GM19193 (cell line): Measurements from ENCODE around the gene SH2D5.

ENCODE experiments used
- POLR2A ChIP-seq: IDR thresholded peaks from 4 replicates; pipeline ENCODE4 v1.6.1; 2011; ENCODE audit not compliant: insufficient read depth, insufficient read length; ENCODE audit errors: extremely low read depth

Gene SH2D5

DNA sequence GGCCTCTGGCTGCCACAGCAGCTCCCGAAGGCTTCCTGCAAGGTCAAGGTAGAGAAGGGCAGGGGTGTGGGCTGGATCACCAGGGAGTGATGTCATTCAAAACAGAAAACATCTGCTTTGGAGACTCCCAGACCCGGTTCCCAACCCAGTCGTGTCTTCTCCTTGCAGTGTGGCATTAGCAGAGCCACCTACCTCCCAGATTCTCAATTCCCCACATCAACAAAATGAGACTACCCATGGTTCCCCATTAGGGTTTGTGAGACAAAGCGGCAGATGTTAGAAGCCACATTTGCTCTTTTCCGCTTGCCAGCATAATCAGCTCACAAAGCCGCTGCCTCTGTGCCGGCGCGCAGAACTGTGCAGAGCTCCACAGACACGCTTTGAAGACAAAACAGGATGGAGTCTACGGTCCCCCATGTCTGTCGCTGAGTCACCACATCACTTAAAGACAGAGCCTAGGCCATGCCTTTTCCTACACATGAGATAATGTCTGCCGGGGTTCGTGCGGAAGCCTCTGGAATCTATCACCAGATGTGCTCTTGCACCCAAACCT, 27.2 kb downstream of the SH2D5 start:
- TF ChIP-seq POLR2A: no peak

DNA sequence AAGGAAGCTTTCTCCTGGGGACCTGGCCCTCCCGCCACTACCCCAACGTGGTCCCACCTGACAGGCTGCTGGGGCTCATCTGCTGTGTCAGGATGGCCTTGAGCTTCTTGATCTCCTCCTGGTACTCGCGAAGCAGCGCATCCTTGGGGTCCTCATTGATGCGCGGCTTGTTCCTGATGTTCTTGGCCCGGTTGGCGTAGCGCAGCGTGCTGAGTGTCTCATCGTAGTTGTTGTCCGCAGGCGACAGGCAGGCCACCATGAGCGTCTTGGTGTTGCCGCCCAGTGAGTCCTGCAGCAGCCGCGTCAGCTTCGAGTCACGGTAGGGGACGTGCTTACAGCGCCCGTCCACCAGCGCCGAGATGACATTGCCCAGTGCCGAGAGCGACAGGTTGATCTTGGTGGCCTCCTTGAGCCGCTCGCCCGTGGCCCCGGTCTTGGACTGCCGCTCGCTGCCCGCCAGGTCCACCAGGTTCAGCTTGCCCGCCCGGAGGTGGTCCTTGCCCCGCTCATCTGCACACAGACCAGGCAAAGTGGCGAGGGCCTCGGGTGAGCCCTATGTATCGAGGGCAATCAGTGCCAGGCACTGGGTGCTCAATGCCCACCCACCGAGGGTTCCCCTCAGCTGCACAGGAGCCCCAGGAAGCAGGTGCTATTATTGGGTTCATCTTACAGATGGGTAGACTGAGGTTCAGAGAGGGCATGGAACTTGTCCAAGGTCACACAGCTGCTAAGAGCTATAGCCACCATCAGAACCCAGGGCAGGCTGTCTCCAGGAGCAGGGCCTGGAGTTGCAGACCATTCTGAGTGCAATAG, 27.9 kb downstream of the SH2D5 start:
- TF ChIP-seq POLR2A: no peak

DNA sequence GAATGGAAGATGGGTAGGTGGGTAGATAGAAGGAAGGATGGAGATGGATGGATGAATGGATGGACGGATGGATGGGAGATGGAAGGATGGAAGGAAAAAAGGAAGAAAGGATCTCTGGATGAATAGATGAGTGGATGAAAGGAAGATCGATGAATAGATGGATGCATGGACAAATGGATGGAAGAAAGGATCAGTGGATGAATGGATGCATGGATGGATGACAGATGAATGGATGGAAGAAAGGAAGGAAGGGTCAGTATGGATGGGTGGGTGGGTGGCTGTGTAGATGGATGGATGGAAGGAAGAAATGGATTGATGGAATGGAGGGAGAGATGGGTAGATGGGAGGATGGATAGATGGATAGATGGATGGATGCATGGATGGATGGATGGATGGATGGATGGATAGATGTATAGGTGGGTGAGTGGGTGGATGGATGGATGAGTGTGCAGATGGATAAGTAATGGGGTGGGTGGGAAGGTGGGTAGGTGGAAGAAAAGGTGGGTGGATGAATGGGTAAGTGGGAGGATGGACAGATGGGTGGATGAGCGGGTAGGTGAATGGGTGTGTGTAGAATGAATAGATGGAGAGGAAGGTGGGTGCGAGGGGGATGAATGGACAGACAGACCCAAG, 29.3 kb downstream of the SH2D5 start:
- no peak for TF ChIP-seq POLR2A

DNA sequence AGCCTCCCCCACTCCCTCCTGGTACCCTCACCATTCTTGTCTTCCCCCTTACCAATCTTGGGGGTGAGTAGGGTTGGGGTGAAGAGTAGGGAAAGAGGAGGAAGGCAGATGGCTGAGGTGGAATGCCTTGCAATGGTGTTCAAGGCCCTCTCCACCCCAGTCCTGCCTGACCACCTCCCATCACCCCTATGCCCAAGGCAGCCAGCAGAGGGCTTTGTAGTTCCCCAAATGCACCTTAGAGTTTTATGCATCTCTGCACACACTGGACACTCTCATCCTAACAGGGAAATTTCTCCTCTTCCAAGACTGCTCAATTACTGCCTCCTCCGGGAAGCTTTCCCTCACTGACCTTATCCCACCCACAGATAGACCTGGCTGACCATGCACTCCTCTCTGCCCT, 30.1 kb downstream of the SH2D5 start:
- TF ChIP-seq POLR2A: no peak

DNA sequence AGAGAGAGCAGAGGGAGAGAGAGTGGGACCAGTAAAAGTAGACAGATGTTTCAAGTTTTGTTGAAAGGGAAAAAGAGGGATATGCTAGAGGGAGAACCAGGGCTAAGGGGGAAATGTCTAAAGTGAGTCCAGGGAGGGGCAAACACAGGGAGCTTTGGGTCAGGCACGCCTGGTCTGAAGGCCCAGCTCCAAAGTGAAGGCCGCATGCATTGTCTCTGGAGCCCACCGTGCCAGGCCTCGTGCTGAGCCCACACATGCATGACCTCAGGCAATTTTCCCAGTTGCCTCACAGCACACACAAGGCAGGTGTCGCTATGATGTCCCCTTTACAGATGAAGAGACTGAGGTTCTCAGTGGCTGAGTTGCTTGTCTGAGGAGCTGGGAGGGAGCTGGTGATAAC, 30.7 kb downstream of the SH2D5 start:
- TF ChIP-seq POLR2A: no peak

DNA sequence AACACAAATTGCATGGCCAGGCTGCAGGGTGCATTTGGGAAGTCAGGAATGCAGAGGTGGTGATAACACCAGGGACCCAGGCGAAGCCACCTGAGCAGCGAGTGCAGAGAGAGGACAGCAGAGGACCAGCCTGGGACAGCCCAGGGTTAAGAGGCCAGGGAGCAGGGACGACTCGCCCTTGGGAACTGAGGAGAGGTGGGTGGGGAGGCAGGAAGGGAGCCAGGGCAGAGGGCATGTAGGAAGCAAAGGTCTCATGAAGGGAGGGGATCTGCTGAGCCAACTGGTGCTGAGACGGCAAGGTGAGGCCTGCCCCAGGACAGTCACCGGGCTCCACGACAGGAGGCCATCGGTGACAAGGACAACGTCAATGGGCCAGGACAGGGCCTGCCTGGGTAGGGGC, 31.1 kb downstream of the SH2D5 start:
- TF ChIP-seq POLR2A: no peak

DNA sequence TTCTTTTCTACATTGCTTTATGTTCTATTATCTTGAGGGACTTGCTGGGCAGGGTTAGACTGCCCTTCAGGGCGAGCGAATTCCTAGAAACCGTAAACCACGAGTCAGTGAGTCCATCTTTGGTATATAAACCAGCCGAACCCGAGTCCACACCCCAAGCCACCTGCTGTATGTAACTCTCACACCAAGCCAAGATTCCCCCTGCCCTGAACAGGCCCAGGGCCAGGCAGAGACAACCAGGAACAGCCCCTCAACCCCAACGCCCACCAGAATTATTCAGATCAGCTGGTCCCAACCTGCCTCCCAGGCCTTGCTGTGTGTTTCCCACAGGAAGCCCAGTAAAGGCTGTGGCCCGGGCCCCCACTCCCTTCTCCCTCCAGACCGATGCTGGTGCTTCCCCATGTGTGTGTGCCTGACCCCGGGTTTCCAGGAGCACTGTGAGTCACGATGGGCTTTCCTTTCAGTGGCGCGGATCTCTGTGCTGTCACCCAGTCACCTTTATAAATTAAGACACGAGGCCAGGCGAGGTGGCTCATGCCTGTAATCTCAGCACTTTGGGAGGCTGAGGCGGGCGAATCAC, 31.8 kb downstream of the SH2D5 start:
- no peak for TF ChIP-seq POLR2A

DNA sequence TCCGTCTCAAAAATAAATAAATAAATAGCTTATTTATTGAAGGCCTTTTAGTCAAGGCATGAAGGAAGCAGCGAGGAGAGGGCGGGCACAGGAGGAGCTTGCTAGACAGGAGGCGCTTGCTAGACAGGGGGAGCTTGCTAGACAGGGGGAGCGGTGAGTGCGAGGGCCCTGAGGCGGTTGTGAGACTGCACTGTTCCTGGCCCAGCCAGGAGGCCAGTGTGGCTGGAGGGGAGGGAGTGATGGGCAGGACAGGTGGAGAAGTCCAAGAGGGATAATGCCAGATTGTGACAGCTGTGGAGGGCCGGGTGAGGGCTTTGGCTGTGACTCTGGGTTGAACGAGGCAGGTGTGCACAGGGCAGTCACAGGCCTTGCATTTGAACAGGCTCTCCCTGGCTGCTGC, 32.9 kb downstream of the SH2D5 start:
- no peak for TF ChIP-seq POLR2A

DNA sequence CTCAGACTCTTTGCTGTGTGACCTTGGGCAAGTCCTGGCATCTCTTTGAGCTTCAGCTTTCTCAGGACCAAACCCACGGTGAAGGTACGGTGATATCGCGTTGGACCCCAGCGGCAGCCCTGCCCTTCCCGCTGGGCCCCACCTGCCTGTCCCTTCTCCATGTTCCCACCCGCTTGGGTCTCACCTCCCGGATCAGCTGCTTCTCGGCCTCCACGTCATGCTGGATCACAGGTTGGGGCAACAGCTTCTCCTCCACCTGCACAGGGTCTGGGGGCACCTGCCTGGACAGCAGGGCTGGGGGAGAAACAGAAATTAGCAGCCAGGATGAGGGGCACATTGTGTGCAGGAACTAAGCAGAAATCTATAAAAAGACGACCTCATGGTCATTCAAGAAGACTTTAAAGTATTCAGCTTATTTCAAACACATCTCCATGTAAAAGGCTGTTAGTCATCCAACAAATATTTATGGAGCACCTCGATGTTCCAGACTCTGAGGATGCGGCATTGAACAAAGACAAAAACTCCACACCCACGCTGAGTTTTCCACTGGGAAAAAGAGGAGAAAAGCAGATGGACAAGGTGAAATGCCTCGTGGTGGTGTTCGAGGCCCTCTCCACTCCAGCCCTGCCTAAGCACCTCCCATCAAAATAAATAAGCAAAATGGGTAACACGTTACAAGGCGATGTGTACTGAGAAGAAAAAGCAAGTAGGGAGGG, 34.1 kb downstream of the SH2D5 start:
- no peak for TF ChIP-seq POLR2A

DNA sequence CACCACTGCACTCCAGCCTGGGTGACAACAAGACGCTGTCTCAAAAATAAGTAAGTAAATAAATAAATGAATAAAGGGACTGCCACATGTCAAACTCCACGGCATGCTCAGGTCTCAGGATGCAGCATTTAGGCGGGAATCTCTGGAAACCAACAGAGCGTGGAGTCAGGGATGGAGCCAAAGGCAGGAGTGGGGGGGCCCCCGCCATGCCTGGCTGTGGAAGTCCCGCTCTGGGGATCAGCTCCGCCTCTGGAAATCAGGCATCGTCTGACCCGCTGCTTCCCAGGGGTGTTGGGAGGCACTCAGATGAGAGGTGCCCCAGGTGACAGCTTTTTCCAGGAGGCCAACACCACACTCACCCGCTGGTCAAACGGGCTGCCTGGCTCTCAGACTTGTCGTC, 34.9 kb downstream of the SH2D5 start:
- TF ChIP-seq POLR2A: no peak

DNA sequence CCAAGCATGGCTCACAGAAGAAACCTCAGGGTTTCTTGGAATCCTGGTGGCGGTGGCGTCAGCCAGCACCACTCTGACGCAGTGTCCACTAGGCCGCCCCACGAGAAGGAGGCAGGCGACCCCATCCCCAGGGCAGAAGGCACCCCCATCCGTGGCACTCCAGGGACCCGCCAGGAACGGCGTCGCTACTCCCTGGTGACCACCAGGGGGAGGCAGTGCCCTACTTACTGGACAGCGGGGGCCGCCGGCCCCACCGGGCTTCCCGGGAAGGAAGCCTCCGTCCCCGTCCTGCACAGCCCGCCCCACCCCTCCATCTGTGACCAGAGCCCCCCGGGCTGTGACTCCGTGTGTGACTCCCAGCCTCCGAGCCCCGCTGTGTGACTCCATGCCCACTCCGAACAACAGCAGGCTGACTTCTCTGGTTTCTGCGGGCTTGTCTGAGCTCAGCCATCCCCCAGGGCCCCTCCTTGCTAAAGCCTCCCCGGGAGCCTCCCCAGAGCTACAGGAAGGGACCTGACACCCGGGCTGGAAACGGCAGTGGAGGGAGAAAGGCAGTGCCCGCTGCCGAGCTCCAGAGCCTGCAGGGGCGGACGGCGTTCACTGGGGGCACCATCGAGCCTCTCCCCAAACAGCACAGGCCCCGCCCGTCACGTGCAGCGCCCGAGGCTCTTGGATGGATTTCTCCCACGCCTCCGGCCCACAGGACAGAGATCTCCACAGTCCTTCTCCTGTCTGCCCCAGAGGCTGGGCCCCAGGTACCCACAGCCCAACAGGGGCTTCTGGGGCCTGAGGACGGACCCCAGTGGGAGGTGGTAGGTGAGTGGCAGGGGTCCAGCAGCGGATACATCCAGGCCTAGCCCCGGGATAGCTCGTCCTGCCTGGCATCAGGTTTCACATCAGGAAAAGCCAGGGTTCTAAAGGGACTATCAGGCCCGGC, 35.8 kb downstream of the SH2D5 start:
- TF ChIP-seq POLR2A: no peak

DNA sequence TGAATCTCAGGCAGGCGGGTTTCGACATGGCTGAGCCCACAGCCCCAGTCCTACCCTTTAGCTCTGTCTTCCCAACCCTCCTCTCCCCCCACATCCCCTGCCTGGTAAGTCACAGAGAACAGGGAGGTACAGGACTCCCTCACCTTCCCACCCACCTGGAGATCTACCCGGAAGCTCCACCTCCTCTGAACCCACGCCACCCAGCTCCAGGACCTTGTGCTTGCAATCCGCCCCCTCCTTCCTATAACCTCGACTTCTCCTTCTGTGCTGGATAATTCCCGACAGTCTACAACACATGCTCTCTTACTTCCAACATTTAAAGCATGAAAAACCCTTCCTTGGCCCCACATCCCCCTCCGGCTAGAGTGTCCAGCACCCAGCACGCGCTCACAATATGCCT, 37.0 kb downstream of the SH2D5 start:
- TF ChIP-seq POLR2A: no peak

DNA sequence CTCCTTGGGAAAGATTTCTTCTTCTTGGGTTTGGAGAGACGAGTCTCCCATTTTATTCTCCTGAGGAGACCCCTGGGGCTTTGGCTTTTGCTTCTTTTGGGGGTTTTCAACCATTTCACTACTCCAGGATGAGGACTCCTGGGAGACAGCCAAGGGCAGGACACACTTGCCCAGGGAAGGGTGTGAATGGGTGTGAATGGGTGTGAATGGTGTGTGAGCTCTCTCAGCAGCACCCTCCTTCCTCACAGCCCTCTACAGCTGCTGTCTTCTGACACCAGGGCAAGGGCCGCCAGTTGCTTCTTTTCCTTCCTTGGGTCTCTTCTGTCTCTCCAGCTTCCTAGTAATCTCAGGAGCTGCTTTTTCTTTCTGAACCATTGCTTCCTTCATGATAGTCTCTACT, 38.9 kb downstream of the SH2D5 start:
- TF ChIP-seq POLR2A: no peak

DNA sequence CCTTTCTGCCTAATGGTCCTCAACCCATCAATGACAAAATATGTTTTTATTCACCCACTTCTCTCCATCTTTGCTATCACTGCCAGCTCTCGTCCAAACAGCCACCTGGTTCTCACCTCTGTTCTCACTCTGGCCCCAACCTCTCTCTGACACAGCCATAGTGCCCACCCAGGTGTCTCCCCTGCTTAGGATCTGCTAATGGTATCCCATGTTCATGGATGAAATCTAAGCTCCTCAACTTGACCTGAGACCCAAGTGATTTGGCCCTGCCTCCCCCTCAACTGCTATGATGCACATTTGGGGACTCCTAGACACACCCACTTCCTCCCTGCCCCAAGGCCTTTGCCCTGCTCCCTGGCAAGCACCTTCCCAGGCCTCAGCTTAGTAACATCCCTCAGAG, 40.6 kb downstream of the SH2D5 start:
- no peak for TF ChIP-seq POLR2A
